Suppressor macrophage treated with lipopolysaccharide for 4 hours (primary cell): ENCODE measurements around the gene XCL2.

ENCODE experiments used
- DNase-seq: peaks from one replicate; pipeline ENCODE4 v3.0.0-alpha.2; 2020

Gene XCL2

GRCh38 chr1:168512864-168513595 is 30.8 kb downstream of the XCL2 start:
- DNase-seq, result no peak

GRCh38 chr1:168509875-168510791 is 33.7 kb downstream of the XCL2 start:
- peak; percentile 63 for DNase-seq

GRCh38 chr1:168509210-168509609 is 34.6 kb downstream of the XCL2 start:
- DNase-seq, result peak; percentile 55

- DNase-seq, result no peak
Observed at GRCh38 chr1:168507828-168508227, 36.0 kb downstream of the XCL2 start.

GRCh38 chr1:168507231-168507630 is 36.6 kb downstream of the XCL2 start:
- no peak for DNase-seq

GRCh38 chr1:168506204-168506819 is 37.5 kb downstream of the XCL2 start:
- peak; percentile 65 for DNase-seq

GRCh38 chr1:168505006-168505405 is 38.8 kb downstream of the XCL2 start:
- DNase-seq, result peak; percentile 70

GRCh38 chr1:168504064-168504837 is 39.5 kb downstream of the XCL2 start:
- DNase-seq, result peak; percentile 99

GRCh38 chr1:168499688-168500049 is 44.1 kb downstream of the XCL2 start:
- no peak for DNase-seq

- no peak for DNase-seq
Observed at GRCh38 chr1:168498956-168499687, 44.7 kb downstream of the XCL2 start.

GRCh38 chr1:168498159-168498631 is 45.6 kb downstream of the XCL2 start:
- no peak for DNase-seq

- no peak for DNase-seq
Observed at GRCh38 chr1:168497376-168497950, 46.3 kb downstream of the XCL2 start.

GRCh38 chr1:168491527-168492164 is 52.2 kb downstream of the XCL2 start:
- DNase-seq, result no peak
